WERI-Rb-1 (cell line): ENCODE data around the gene IZUMO4.
"Not testable (repeated sequence)": the region's sequence is repeated elsewhere in the genome, so short reads cannot be mapped to it uniquely, and the experiment has no call there.

Experiments used
- DNase-seq: peaks from one replicate; pipeline ENCODE4 v3.0.0-alpha.2; 2020
- H3K27ac ChIP-seq: fragments of 250-450 bp; sonication (Bioruptor Pico); 2 replicates; pipeline ENCODE4 v1.5.1; 2020; ENCODE audit warnings: mild to moderate bottlenecking, moderate library complexity
- H3K27me3 ChIP-seq: fragments of 250-450 bp; sonication (Bioruptor Pico); 2 replicates; pipeline ENCODE4 v1.5.1; 2021; ENCODE audit warnings: mild to moderate bottlenecking, low read depth, moderate library complexity; ENCODE audit not compliant: insufficient read depth, severe bottlenecking
- H3K36me3 ChIP-seq: fragments of 250-450 bp; sonication (Bioruptor Pico); 2 replicates; pipeline ENCODE4 v1.5.1; 2020; ENCODE audit warnings: mild to moderate bottlenecking, moderate library complexity
- H3K4me3 ChIP-seq: 2 replicates; pipeline ENCODE4 v1.5.1; 2011; ENCODE audit warnings: low read depth, mild to moderate bottlenecking, control low read depth, low read length
- H3K9me3 ChIP-seq: fragments of 250-450 bp; sonication (Bioruptor Pico); 2 replicates; pipeline ENCODE4 v1.5.1; 2021; ENCODE audit warnings: mild to moderate bottlenecking, moderate library complexity; ENCODE audit not compliant: severe bottlenecking
- CTCF ChIP-seq: IDR thresholded peaks from 2 replicates; pipeline ENCODE4 v1.5.1; 2011; ENCODE audit warnings: low read depth, mild to moderate bottlenecking, control low read depth, inconsistent platforms, low read length

The IZUMO4 gene

GRCh38 chr19:2079865-2080301, 16.8 kb upstream of the IZUMO4 start:
- no peaks in the 10 kb centered on the region for H3K27me3 ChIP-seq
- H3K9me3 ChIP-seq: no peaks in the 10 kb centered on the region
- no peak overlapping the region for H3K27ac ChIP-seq
- peaks cover 27% of the 10 kb centered on the region for H3K36me3 ChIP-seq
- no peak for DNase-seq
- H3K4me3 ChIP-seq: no peak overlapping the region
- no peak for TF ChIP-seq CTCF

- Histone ChIP-seq H3K4me3 (no peak overlapping the region), H3K36me3 (peaks cover 25% of the 10 kb centered on the region), H3K27me3 (no peaks in the 10 kb centered on the region), H3K9me3 (no peaks in the 10 kb centered on the region), H3K27ac (no peak overlapping the region)
- TF ChIP-seq CTCF: no peak
- DNase-seq: no peak
Observed at GRCh38 chr19:2080336-2080988, 16.3 kb upstream of the IZUMO4 start.

GRCh38 chr19:2081873-2082810, 14.6 kb upstream of the IZUMO4 start:
- Histone ChIP-seq H3K9me3 (no peaks in the 10 kb centered on the region), H3K4me3 (no peak overlapping the region), H3K27me3 (no peaks in the 10 kb centered on the region), H3K27ac (no peak overlapping the region), H3K36me3 (peaks cover 12% of the 10 kb centered on the region)
- DNase-seq: no peak
- TF ChIP-seq CTCF: no peak

GRCh38 chr19:2083174-2083854, 13.4 kb upstream of the IZUMO4 start:
- no peak for DNase-seq
- no peaks in the 10 kb centered on the region for H3K27me3 ChIP-seq
- peaks cover 5% of the 10 kb centered on the region for H3K36me3 ChIP-seq
- no peak overlapping the region for H3K4me3 ChIP-seq
- TF ChIP-seq CTCF: no peak
- H3K27ac ChIP-seq: no peak overlapping the region
- H3K9me3 ChIP-seq: no peaks in the 10 kb centered on the region

GRCh38 chr19:2084993-2085720, 11.6 kb upstream of the IZUMO4 start:
- no peak for DNase-seq
- Histone ChIP-seq H3K9me3 (no peaks in the 10 kb centered on the region), H3K36me3 (peaks cover 3% of the 10 kb centered on the region), H3K27ac (no peak overlapping the region), H3K27me3 (no peaks in the 10 kb centered on the region), H3K4me3 (no peak overlapping the region)
- TF ChIP-seq CTCF: no peak

GRCh38 chr19:2086695-2087620, 9.8 kb upstream of the IZUMO4 start:
- H3K27ac ChIP-seq, DNase-seq, H3K36me3 ChIP-seq, H3K4me3 ChIP-seq, H3K27me3 ChIP-seq, H3K9me3 ChIP-seq: not testable (repeated sequence)
